HepG2 (cell line): ENCODE results near the gene TTLL1. TPM values are rescaled to one million over a fixed set of nuclear protein-coding genes. Genes with fewer than 3 reads are reported as not detected.

Source experiments
- ATAC-seq: fragments of 200-7000 bp; cut with Tn5 transposase; 3 replicates; pipeline ENCODE4 v1.9.1; 2020; ENCODE audit warnings: mild to moderate bottlenecking, moderate library complexity
- BruUV-seq: library from RNA; stranded (reverse); fragments of 400-500 nt; replicated peaks from 2 replicates; lab custom pipeline; 2021; lab: Mats Ljungman, UMichigan
- CTCF ChIA-PET: fragments of 300-600 bp; formaldehyde crosslinking; extraction: SDS; loops from one replicate; lab custom pipeline; 2021; ENCODE audit warnings: low total read pairs, inconsistent platforms, low intra/inter-chr PET ratio; lab: Yijun Ruan, JAX
- POLR2A ChIA-PET: fragments of 350-600 bp; sonication (Branson Sonifier 250); formaldehyde crosslinking; loops from one replicate; lab custom pipeline; 2020; ENCODE audit warnings: antibody characterized with exemption, inconsistent platforms; lab: Yijun Ruan, JAX
- DNase-seq: peaks from one replicate; pipeline ENCODE4 v3.0.0-alpha.2; 2015; ENCODE audit warnings: low spot score
- FAIRE-seq: peaks from 3 replicates; lab custom pipeline; 2011; peaks lifted over from hg19 to GRCh38; lab: Jason Lieb, UNC
- H2AFZ ChIP-seq: one replicate; pipeline ENCODE4 v1.6.1; 2011; ENCODE audit warnings: low read length, inconsistent platforms
- H3K27ac ChIP-seq: fragments of 300-600 bp; 3 replicates; pipeline ENCODE4 v1.8.0; 2011; ENCODE audit warnings: mixed run types, mild to moderate bottlenecking, mixed read lengths, low read length, inconsistent platforms; ENCODE audit not compliant: insufficient read depth; ENCODE audit errors: extremely low read length
- H3K27me3 ChIP-seq, 2 experiments: fragments of 200-600 bp in 1 of 2; 2 replicates in 1 of 2; 3 replicates in 1 of 2; pipeline versions ENCODE4 v1.6.0 to v1.8.0; 2011; ENCODE audit warnings: low read length in 2 of 2, mild to moderate bottlenecking in 2 of 2, moderate library complexity in 2 of 2, inconsistent platforms in 1 of 2; ENCODE audit not compliant: insufficient read depth in 2 of 2, control insufficient read depth in 1 of 2
- H3K36me3 ChIP-seq, 2 experiments: fragments of 200-600 bp in 1 of 2; replicated peaks in 1 of 2; 2 replicates in 1 of 2; 3 replicates in 1 of 2; pipeline versions ENCODE4 v1.5.1 to v1.8.0; 2011; ENCODE audit warnings: low read length in 2 of 2, inconsistent platforms in 1 of 2; ENCODE audit not compliant: insufficient read depth in 2 of 2, control insufficient read depth in 1 of 2
- H3K4me1 ChIP-seq: 2 replicates; pipeline ENCODE4 v1.5.1; 2012; ENCODE audit warnings: low read length, inconsistent platforms; ENCODE audit not compliant: insufficient read depth
- H3K4me2 ChIP-seq: 2 replicates; pipeline ENCODE4 v1.6.0; 2011; ENCODE audit warnings: low read depth, low read length, inconsistent platforms
- H3K4me3 ChIP-seq, 3 experiments: fragments of 200-600 bp in 1 of 3; sonication (generic), shearing (Covaris generic) in 1 of 3; replicated peaks in 1 of 3; 2 replicates each; pipeline ENCODE4 v1.5.1; 2011 to 2016; ENCODE audit warnings: low read length in 3 of 3, inconsistent platforms in 2 of 3, low read depth in 2 of 3, mild to moderate bottlenecking in 2 of 3, control low read depth in 1 of 3, mixed read lengths in 1 of 3; ENCODE audit not compliant: insufficient read depth in 1 of 3
- H3K79me2 ChIP-seq: one replicate; pipeline ENCODE4 v1.6.1; 2011; ENCODE audit warnings: low read length, inconsistent platforms; ENCODE audit not compliant: insufficient read depth
- H3K9ac ChIP-seq: 2 replicates; pipeline ENCODE4 v1.6.0; 2011; ENCODE audit warnings: mild to moderate bottlenecking, low read depth, low read length, inconsistent platforms; ENCODE audit not compliant: insufficient read depth
- H3K9me3 ChIP-seq: 2 replicates; pipeline ENCODE4 v1.5.1; 2012; ENCODE audit warnings: mild to moderate bottlenecking, low read length
- H4K20me1 ChIP-seq: 2 replicates; pipeline ENCODE4 v1.6.0; 2011; ENCODE audit warnings: inconsistent platforms, mild to moderate bottlenecking, low read length, moderate library complexity; ENCODE audit not compliant: insufficient read depth
- CREB1 ChIP-seq, 2 experiments: fragments of 450-650 bp in 1 of 2; IDR thresholded peaks; 2 replicates each; pipeline ENCODE4 v1.6.1; 2016 to 2017; ENCODE audit warnings: control low read depth in 1 of 2, mild to moderate bottlenecking in 1 of 2, missing compliant biosample characterization in 1 of 2, missing genetic modification characterization in 1 of 2
- FOSL2 ChIP-seq: sonication (generic); formaldehyde crosslinking; IDR thresholded peaks from 2 replicates; pipeline ENCODE4 v1.4.0; 2020; ENCODE audit warnings: missing genetic modification reagents
- GLI4 ChIP-seq: sonication (generic); formaldehyde crosslinking; IDR thresholded peaks from 2 replicates; pipeline ENCODE4 v1.5.1; 2020; ENCODE audit warnings: missing genetic modification reagents, mild to moderate bottlenecking, moderate library complexity, borderline replicate concordance
- HDAC1 ChIP-seq: sonication (generic); formaldehyde crosslinking; IDR thresholded peaks from 2 replicates; pipeline ENCODE4 v1.5.1; 2020; ENCODE audit warnings: mild to moderate bottlenecking, missing genetic modification reagents
- HNF4A ChIP-seq: sonication (generic); formaldehyde crosslinking; IDR thresholded peaks from 2 replicates; pipeline ENCODE4 v1.4.0; 2020; ENCODE audit warnings: missing genetic modification reagents
- MAFK ChIP-seq, 2 experiments: IDR thresholded peaks in 1 of 2; conservative IDR thresholded peaks in 1 of 2; 2 replicates each; pipeline ENCODE4 v1.6.1; 2011; ENCODE audit warnings: improper control_type of control experiment in 2 of 2, low read length in 2 of 2
- MED1 ChIP-seq: sonication (generic); formaldehyde crosslinking; IDR thresholded peaks from 2 replicates; pipeline ENCODE4 v1.4.0; 2020; ENCODE audit warnings: missing genetic modification reagents
- NR2C2 ChIP-seq: sonication (generic); formaldehyde crosslinking; IDR thresholded peaks from 2 replicates; pipeline ENCODE4 v1.4.0; 2020; ENCODE audit warnings: missing genetic modification reagents, mild to moderate bottlenecking, moderate library complexity, borderline replicate concordance
- SRSF1 ChIP-seq: fragments of 200-400 bp; formaldehyde crosslinking; optimal IDR thresholded peaks from 2 replicates; pipeline ENCODE3; 2017; ENCODE audit warnings: mild to moderate bottlenecking, low read depth, low read length, moderate library complexity
- STAT5B ChIP-seq: sonication (generic); formaldehyde crosslinking; IDR thresholded peaks from 2 replicates; pipeline ENCODE4 v1.4.0; 2020; ENCODE audit warnings: missing genetic modification reagents
- ZNF451 ChIP-seq: sonication (generic); formaldehyde crosslinking; IDR thresholded peaks from 2 replicates; pipeline ENCODE4 v1.5.0; 2020; ENCODE audit warnings: mild to moderate bottlenecking, missing genetic modification reagents
- ZNF660 ChIP-seq: sonication (generic); formaldehyde crosslinking; IDR thresholded peaks from 2 replicates; pipeline ENCODE4 v1.5.1; 2020; ENCODE audit warnings: mild to moderate bottlenecking, low read depth, missing genetic modification reagents, borderline replicate concordance
- ZSCAN20 ChIP-seq: sonication (generic); formaldehyde crosslinking; IDR thresholded peaks from 2 replicates; pipeline ENCODE4 v1.4.0; 2020; ENCODE audit warnings: missing genetic modification reagents, mild to moderate bottlenecking, borderline replicate concordance
- WGBS: methylation state at CpG from one replicate; pipeline ENCODE4 v1.1.6; 2017; ENCODE audit warnings: low lambda C conversion rate; 5-methylcytosine and 5-hydroxymethylcytosine counted together
- in situ Hi-C: cut with HindIII; loops from 2 replicates; pipeline ENCODE4 v1.10.0; 2017; ENCODE audit warnings: low pct_unique_long_range_greater_than_20kb; ENCODE audit not compliant: extremely low pct_ligation_motif_present
- intact Hi-C: fragments of 100-400 bp; cut with micrococcal nuclease; formaldehyde crosslinking; loops from one replicate; pipeline ENCODE4 v1.10.0; 2022; ENCODE audit not compliant: unreplicated experiment
- polyA plus RNA-seq, 8 experiments: library from polyadenylated mRNA; depleted of rRNA in 3 of 8; stranded (reverse) in 7 of 8; unstranded in 1 of 8; fragments of >200 nt; fragmentation: Illumina TruSeq in 4 of 8; extraction: Trizol in 4 of 8; gene quantifications; 2 replicates each; pipeline versions ENCODE4 v1.2.1 to v1.2.3, GENCODE V29; 2011 to 2016; ENCODE audit warnings: low read depth in 4 of 8, missing spikeins in 1 of 8, mixed read lengths in 1 of 8; ENCODE audit not compliant: insufficient read depth in 1 of 8
- total RNA-seq, 5 experiments: library from RNA; depleted of rRNA; stranded (reverse); fragments of >200 nt; fragmentation: Illumina TruSeq; extraction: Trizol; gene quantifications; 2 replicates each; pipeline ENCODE4 v1.2.3, GENCODE V29; 2016; ENCODE audit warnings: low read depth in 1 of 5
- TF ChIP-seq, protein P1 (sequence below): sonication (generic); formaldehyde crosslinking; IDR thresholded peaks from 2 replicates; pipeline ENCODE4 v1.4.0; 2020; ENCODE audit warnings: missing genetic modification reagents, mild to moderate bottlenecking, borderline replicate concordance
- TF ChIP-seq, protein P2 (sequence below): sonication (generic); formaldehyde crosslinking; IDR thresholded peaks from 2 replicates; pipeline ENCODE4 v1.8.1; 2023; ENCODE audit warnings: mild to moderate bottlenecking, inconsistent platforms, moderate library complexity, missing genetic modification reagents, borderline replicate concordance
- TF ChIP-seq, protein P3 (sequence below): sonication (generic); formaldehyde crosslinking; IDR thresholded peaks from 2 replicates; pipeline ENCODE4 v1.4.0; 2020; ENCODE audit warnings: mild to moderate bottlenecking, missing genetic modification reagents
- TF ChIP-seq, protein P4 (sequence below): sonication (generic); formaldehyde crosslinking; IDR thresholded peaks from 2 replicates; pipeline ENCODE4 v1.8.0; 2022; ENCODE audit warnings: missing genetic modification reagents, low read depth, mild to moderate bottlenecking, borderline replicate concordance
- TF ChIP-seq, protein P5 (sequence below), 2 experiments: fragments of 450-650 bp in 1 of 2; sonication (generic) in 1 of 2; formaldehyde crosslinking; IDR thresholded peaks; 2 replicates each; pipeline versions ENCODE4 v1.5.0 to v1.8.0; 2020 to 2022; ENCODE audit warnings: mild to moderate bottlenecking in 1 of 2, missing genetic modification reagents in 1 of 2
- TF ChIP-seq, protein P6 (sequence below): IDR thresholded peaks from 2 replicates; pipeline ENCODE4 v1.6.1; 2016; ENCODE audit warnings: control low read depth

TTLL1 gene
- total and polyA plus RNA-seq, 2 of the 13 experiments (the other 11 are each of a cell fraction or from before 2014, with no cell fraction given), result 1.6 to 5.3 TPM

DNA sequence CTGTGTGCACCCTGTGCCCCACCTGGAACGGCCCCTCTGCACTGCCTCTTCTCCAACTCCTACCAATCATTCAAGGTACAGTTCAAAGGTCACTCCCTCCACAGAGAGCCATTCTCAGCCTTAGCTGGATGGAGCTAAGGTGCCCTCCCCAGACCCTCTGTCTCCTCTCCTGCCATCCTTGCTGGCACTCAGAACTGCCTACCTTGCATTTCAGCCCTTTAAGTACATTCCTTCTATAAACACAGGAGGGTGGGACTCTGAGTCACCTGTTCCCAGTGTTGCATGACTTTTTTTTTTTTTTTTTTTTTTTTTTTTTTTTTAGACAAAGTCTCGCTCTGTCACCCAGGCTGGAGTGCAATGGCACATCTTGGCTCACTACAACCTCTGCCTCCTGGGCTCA lies 8.6 kb downstream of the TTLL1 start (continued):
- TF ChIP-seq, protein P1, sequence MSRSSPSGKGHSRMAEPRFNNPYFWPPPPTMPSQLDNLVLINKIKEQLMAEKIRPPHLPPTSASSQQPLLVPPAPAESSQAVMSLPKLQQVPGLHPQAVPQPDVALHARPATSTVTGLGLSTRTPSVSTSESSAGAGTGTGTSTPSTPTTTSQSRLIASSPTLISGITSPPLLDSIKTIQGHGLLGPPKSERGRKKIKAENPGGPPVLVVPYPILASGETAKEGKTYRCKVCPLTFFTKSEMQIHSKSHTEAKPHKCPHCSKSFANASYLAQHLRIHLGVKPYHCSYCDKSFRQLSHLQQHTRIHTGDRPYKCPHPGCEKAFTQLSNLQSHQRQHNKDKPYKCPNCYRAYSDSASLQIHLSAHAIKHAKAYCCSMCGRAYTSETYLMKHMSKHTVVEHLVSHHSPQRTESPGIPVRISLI (CRISPR knock-in tag), result peak; percentile 71; the same call in 1 of the 2 replicates
- TF ChIP-seq, protein P2, sequence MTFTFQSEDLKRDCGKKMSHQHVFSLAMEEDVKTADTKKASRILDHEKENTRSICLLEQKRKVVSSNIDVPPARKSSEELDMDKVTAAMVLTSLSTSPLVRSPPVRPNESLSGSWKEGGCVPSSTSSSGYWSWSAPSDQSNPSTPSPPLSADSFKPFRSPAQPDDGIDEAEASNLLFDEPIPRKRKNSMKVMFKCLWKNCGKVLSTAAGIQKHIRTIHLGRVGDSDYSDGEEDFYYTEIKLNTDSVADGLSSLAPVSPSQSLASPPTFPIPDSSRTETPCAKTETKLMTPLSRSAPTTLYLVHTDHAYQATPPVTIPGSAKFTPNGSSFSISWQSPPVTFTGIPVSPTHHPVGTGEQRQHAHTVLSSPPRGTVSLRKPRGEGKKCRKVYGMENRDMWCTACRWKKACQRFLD (CRISPR knock-in tag), result no peak
- peak; percentile 86 to 92 for TF ChIP-seq MAFK (conservative IDR thresholded peaks at IDR 0.05 in 1 of 2, IDR thresholded peaks at IDR 0.05 in 1 of 2; ENCODE audit: low read length in 2 of 2)
- peak; percentile 59; the same call in 1 of the 2 replicates for TF ChIP-seq FOSL2 (CRISPR knock-in tag)
- TF ChIP-seq STAT5B (CRISPR knock-in tag), result no peak
- peak; percentile 16; the same call in 1 of the 2 replicates for TF ChIP-seq NR2C2 (CRISPR knock-in tag)
- peak; percentile 51 for TF ChIP-seq HNF4A

DNA sequence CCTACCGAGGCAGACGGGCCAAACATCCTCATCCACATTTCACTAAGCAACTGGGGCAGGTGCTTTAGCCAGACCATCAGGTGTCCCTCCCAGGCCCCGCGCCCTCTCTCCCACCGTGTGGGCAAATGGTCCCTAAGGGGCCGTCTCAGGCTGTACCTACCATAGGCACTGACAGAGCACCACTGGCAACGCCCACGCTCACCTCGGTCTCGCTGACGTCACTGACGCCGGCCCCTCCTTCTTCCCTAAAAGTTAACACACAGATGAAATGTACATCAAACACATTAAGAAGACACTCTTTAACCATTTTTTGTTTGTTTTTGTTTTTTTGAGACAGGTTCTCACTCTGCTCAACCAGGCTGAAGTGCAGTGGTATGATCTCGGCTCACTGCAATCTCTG lies 9.4 kb downstream of the TTLL1 start:
- ATAC-seq, result no peak
- H3K27ac ChIP-seq, result no peak overlapping the region
- H3K27me3 ChIP-seq, result no peaks in the 10 kb centered on the region
- H3K4me3 ChIP-seq, result no peak overlapping the region
- CTCF ChIA-PET, result no interaction called here
- no peaks in the 10 kb centered on the region for H3K79me2 ChIP-seq
- no peaks in the 10 kb centered on the region for H3K9me3 ChIP-seq
- no peak for FAIRE-seq
- intact Hi-C loops (no loop called here), in situ Hi-C loops (no loop called here)
- DNase-seq, result no peak
- peaks cover 44% of the 10 kb centered on the region for H3K4me1 ChIP-seq
- WGBS, result 46% methylated on average over 14 of the region's 14 CpGs
- no peaks in the 10 kb centered on the region for H4K20me1 ChIP-seq
- no peak overlapping the region for H3K9ac ChIP-seq
- no peaks in the 10 kb centered on the region for H3K36me3 ChIP-seq
- BruUV-seq, result no TSS peak
- POLR2A ChIA-PET, result no interaction called here
- H3K4me2 ChIP-seq, result no peak overlapping the region
- no peak overlapping the region for H2AFZ ChIP-seq
- TF ChIP-seq ZNF451 (CRISPR knock-in tag) (no peak), HDAC1 (CRISPR knock-in tag) (no peak), CREB1 (IDR thresholded peaks at IDR 0.05) (peak; percentile 90), CREB1 (CRISPR knock-in tag; IDR thresholded peaks at IDR 0.05) (no peak), MED1 (CRISPR knock-in tag) (no peak), ZSCAN20 (no peak), SRSF1 (no peak), ZNF660 (CRISPR knock-in tag) (no peak), GLI4 (CRISPR knock-in tag) (no peak)
- TF ChIP-seq, protein P3, sequence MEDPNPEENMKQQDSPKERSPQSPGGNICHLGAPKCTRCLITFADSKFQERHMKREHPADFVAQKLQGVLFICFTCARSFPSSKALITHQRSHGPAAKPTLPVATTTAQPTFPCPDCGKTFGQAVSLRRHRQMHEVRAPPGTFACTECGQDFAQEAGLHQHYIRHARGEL, result no peak
- TF ChIP-seq, protein P4, sequence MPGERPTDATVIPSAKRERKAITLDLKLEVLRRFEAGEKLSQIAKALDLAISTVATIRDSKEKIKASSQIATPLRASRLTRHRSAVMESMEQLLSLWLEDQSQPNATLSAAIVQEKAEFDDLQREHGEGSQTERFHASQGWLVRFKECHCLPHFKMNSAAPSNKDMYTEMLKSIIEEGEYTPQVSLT (CRISPR knock-in tag), result no peak
- TF ChIP-seq, protein P5, sequence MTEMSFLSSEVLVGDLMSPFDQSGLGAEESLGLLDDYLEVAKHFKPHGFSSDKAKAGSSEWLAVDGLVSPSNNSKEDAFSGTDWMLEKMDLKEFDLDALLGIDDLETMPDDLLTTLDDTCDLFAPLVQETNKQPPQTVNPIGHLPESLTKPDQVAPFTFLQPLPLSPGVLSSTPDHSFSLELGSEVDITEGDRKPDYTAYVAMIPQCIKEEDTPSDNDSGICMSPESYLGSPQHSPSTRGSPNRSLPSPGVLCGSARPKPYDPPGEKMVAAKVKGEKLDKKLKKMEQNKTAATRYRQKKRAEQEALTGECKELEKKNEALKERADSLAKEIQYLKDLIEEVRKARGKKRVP (CRISPR knock-in tag; IDR thresholded peaks at IDR 0.05), result no peak
- TF ChIP-seq, protein P6, sequence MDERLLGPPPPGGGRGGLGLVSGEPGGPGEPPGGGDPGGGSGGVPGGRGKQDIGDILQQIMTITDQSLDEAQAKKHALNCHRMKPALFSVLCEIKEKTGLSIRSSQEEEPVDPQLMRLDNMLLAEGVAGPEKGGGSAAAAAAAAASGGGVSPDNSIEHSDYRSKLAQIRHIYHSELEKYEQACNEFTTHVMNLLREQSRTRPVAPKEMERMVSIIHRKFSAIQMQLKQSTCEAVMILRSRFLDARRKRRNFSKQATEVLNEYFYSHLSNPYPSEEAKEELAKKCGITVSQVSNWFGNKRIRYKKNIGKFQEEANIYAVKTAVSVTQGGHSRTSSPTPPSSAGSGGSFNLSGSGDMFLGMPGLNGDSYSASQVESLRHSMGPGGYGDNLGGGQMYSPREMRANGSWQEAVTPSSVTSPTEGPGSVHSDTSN, result no peak
